ENCODE measurements around the gene MRM1.
A peak's percentile ranks its signal among the peaks of the same experiment; 100 is the strongest.

Gene MRM1

DNA sequence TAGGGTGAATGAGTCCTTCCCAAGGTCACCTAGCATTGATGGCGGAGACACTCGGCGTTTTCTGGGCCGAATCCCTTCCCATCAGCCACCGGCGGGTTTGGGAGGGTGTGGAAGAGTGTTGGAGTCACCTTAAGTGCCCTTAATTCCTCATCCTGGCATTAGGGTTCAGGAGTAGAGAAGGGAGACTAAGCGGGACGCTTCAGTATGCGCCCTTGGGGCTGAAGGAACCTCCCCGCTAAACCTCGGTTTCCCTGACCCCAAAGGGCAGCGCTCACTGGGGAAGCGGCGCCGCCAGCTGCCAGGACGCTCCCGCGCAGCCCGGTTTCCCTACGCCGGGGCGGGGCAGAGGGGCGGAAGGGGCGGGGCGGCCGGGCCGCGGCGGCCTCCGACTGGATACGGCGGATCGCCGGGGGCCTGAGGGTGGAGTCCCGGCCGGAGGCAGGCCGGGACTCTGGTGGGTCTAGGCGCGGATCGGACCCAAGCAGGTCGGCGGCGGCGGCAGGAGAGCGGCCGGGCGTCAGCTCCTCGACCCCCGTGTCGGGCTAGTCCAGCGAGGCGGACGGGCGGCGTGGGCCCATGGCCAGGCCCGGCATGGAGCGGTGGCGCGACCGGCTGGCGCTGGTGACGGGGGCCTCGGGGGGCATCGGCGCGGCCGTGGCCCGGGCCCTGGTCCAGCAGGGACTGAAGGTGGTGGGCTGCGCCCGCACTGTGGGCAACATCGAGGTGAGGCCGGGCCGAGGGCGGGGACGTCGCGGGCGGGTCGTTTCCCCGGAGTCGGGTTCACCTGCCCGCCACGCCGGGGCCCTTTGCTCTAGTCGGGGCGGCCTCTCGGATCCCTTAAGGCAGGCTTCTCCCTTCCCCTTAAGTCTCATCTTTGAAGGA lies 9.7 kb upstream of the MRM1 start, which contains the start of gene DHRS11:
DHRS11 (plus strand) TSS at position 446 of the 882 bp plus-strand sequence; CDS start at position 577, 131 bp downstream.
- Histone ChIP-seq H3K27ac (ENCODE audit: low read depth, low read length) (peak within 1 kb of the TSS; percentile 85), H3K9ac (ENCODE audit: low read length in 5 of 5) (peak within 1 kb of the TSS; percentile 56 to 87 (median 83)), H3K27me3 (ENCODE audit: control insufficient read depth in 5 of 5, insufficient read depth in 4 of 5, low read length in 5 of 5) (no peaks in the 10 kb centered on the region), H3K4me3 (ENCODE audit: low read depth in 1 of 5, low read length in 5 of 5) (peak within 1 kb of the TSS; percentile 66 to 86 (median 78)), H3K9me3 (ENCODE audit: control insufficient read depth in 5 of 5, low read length in 5 of 5) (no peaks in the 10 kb centered on the region), H3K36me3 (ENCODE audit: control insufficient read depth in 5 of 5, insufficient read depth in 5 of 5, low read length in 5 of 5) (peaks cover 16 to 28% (median 22%) of the 10 kb centered on the region in 5 donors), H3K4me1 (ENCODE audit: control insufficient read depth in 5 of 5, insufficient read depth in 5 of 5, low read length in 5 of 5) (peaks cover 6 to 45% (median 32%) of the 10 kb centered on the region in 5 donors)

DNA sequence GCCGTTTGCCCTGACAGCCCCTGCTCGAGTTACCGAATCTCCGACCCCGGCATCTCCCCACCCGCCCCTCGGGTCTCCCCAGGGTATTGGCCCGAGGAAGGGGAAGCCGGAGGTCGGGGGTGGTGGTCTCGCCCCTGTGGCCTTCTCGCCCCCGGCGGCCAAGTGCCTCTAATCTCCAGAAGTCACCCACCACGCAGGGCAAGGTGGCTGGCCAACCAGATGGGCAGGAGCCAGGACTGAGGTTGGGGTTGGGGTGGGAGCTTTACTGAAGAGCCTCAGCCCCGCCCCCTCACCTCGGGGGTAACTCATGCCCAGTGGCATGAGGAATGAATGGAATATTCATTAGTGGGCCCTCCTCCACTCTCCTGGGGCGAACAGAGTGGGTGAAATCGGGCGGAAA lies 9.1 kb upstream of the MRM1 start:
- Histone ChIP-seq H3K4me1 (ENCODE audit: control insufficient read depth in 5 of 5, insufficient read depth in 5 of 5, low read length in 5 of 5) (peaks cover 6 to 45% (median 32%) of the 10 kb centered on the region in 5 donors), H3K36me3 (ENCODE audit: control insufficient read depth in 5 of 5, insufficient read depth in 5 of 5, low read length in 5 of 5) (peaks cover 10 to 22% (median 16%) of the 10 kb centered on the region in 5 donors), H3K27me3 (ENCODE audit: control insufficient read depth in 5 of 5, insufficient read depth in 4 of 5, low read length in 5 of 5) (no peaks in the 10 kb centered on the region), H3K27ac (ENCODE audit: low read depth, low read length) (peak overlapping the region; percentile 85), H3K9me3 (ENCODE audit: control insufficient read depth in 5 of 5, low read length in 5 of 5) (no peaks in the 10 kb centered on the region), H3K4me3 (ENCODE audit: low read depth in 1 of 5, low read length in 5 of 5) (peak overlapping the region; percentile 65 to 86 (median 78)), H3K9ac (ENCODE audit: low read length in 5 of 5) (peak overlapping the region; percentile 56 to 87 (median 83))

DNA sequence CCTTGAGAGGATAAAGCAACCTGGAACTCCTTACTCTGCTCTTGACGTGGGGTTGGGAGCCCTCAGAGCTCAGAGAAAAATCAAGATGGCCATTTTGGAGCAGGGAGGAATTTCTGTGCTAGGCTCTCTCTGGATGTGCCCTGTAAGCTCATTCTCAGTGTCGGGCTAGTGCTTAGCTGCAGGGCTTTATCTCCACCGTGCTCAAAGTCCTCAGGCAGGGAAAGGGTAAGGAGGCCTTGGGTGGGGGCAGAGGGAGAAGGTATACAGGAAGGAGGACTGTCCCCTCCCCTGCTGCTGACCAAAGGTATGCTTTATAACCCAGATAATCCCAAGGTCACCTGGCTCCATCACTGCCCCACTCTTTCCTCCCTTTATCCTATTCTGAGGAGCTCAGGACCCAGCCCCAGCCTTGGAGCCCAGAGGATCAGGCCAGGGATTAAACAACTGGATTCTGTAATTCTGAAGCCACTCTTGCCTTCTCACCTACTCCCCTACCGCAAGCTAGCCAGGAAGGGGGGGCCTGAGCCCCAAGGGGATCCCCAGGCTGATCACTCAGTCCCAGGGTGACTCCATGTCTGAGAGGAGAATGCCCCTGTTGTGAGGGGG lies 8.6 kb upstream of the MRM1 start:
- H3K36me3 ChIP-seq (ENCODE audit: control insufficient read depth in 5 of 5, insufficient read depth in 5 of 5, low read length in 5 of 5): peaks cover 7 to 17% (median 14%) of the 10 kb centered on the region in 5 donors
- H3K4me1 ChIP-seq (ENCODE audit: control insufficient read depth in 5 of 5, insufficient read depth in 5 of 5, low read length in 5 of 5): peaks cover 6 to 45% (median 32%) of the 10 kb centered on the region in 5 donors
- H3K4me3 ChIP-seq (ENCODE audit: low read depth in 1 of 5, low read length in 5 of 5): peak overlapping the region; percentile 65 to 86 (median 78)
- peak overlapping the region; percentile 85 for H3K27ac ChIP-seq (ENCODE audit: low read depth, low read length)
- H3K9me3 ChIP-seq (ENCODE audit: control insufficient read depth in 5 of 5, low read length in 5 of 5): no peaks in the 10 kb centered on the region
- no peaks in the 10 kb centered on the region for H3K27me3 ChIP-seq (ENCODE audit: control insufficient read depth in 5 of 5, insufficient read depth in 4 of 5, low read length in 5 of 5)
- H3K9ac ChIP-seq (ENCODE audit: low read length in 5 of 5): peak overlapping the region; percentile 56 to 87 (median 83)

DNA sequence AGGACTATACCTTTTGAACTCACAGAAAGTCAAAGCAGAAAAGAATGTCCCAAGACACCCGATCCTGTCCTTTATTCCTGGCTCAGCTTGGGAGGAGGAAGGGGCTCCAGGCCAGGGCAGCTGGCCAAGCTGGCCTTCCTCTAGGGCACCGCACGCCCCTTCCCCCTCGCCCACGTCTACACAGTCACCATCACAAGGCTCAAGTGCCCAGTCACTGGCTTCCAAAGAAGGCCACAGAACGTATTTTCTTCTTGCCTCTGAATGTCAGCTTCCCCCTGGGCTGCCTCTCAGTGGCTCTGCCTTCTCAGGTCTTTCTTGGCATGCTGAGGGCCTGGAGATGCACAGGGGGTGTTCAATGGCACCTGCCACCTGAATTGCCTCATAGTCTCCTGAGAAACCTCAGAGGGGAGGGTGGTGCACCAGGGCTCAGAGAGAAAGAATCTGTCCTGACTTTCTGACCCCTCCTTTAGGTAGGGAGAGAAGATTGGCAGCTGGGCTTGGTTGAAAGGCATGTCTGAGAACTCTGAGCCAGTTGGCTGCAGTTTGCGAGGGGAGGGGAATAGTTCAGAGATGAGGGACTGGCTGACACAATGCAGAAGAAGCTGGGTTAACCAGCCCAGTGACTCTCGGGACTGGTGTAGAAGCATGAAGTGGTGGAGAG lies 7.6 kb upstream of the MRM1 start:
- Histone ChIP-seq H3K27me3 (ENCODE audit: control insufficient read depth in 5 of 5, insufficient read depth in 4 of 5, low read length in 5 of 5) (no peaks in the 10 kb centered on the region), H3K27ac (ENCODE audit: low read depth, low read length) (peak overlapping the region; percentile 85), H3K4me1 (ENCODE audit: control insufficient read depth in 5 of 5, insufficient read depth in 5 of 5, low read length in 5 of 5) (peaks cover 6 to 45% (median 32%) of the 10 kb centered on the region in 5 donors), H3K36me3 (ENCODE audit: control insufficient read depth in 5 of 5, insufficient read depth in 5 of 5, low read length in 5 of 5) (peaks cover 4 to 17% (median 12%) of the 10 kb centered on the region in 5 donors), H3K9ac (ENCODE audit: low read length in 5 of 5) (peak overlapping the region in 2 of 5 donors; percentile 33 to 87), H3K4me3 (ENCODE audit: low read depth in 1 of 5, low read length in 5 of 5) (no peak overlapping the region), H3K9me3 (ENCODE audit: control insufficient read depth in 5 of 5, low read length in 5 of 5) (no peaks in the 10 kb centered on the region)

DNA sequence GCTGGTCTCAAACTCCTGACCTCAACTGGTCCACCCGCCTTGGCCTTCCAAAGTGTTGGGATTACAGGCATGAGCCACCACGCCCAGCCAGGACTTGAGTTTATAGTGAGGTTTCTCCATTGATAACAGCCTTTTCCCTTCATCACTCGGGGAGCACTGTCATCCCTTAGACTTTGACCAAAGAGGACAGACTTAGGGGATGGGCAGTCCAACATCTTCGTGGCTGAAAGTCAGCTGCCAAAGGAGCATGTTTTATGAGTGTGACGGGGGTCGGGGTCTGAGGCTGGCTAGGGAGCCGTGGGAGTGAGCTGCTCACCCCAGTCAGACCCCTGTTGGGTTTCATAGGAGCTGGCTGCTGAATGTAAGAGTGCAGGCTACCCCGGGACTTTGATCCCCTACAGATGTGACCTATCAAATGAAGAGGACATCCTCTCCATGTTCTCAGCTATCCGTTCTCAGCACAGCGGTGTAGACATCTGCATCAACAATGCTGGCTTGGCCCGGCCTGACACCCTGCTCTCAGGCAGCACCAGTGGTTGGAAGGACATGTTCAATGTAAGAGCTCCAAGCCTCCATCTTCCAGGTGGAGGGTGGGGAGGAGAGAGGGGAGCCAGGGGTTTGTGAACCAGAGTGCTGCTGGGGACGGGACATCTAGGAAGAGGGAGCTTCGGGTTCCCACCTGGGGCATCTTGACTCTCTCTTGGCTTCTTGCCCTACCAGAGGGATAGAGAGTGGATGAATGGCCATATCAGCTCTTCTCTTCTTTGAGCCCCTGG lies 6.6 kb upstream of the MRM1 start:
- peaks cover 0 to 10% (median 5%) of the 10 kb centered on the region in 5 donors for H3K36me3 ChIP-seq (ENCODE audit: control insufficient read depth in 5 of 5, insufficient read depth in 5 of 5, low read length in 5 of 5)
- H3K9me3 ChIP-seq (ENCODE audit: control insufficient read depth in 5 of 5, low read length in 5 of 5): no peaks in the 10 kb centered on the region
- no peak overlapping the region for H3K27ac ChIP-seq (ENCODE audit: low read depth, low read length)
- H3K9ac ChIP-seq (ENCODE audit: low read length in 5 of 5): no peak overlapping the region
- peaks cover 6 to 43% (median 32%) of the 10 kb centered on the region in 5 donors for H3K4me1 ChIP-seq (ENCODE audit: control insufficient read depth in 5 of 5, insufficient read depth in 5 of 5, low read length in 5 of 5)
- H3K4me3 ChIP-seq (ENCODE audit: low read depth in 1 of 5, low read length in 5 of 5): no peak overlapping the region
- no peaks in the 10 kb centered on the region for H3K27me3 ChIP-seq (ENCODE audit: control insufficient read depth in 5 of 5, insufficient read depth in 4 of 5, low read length in 5 of 5)

DNA sequence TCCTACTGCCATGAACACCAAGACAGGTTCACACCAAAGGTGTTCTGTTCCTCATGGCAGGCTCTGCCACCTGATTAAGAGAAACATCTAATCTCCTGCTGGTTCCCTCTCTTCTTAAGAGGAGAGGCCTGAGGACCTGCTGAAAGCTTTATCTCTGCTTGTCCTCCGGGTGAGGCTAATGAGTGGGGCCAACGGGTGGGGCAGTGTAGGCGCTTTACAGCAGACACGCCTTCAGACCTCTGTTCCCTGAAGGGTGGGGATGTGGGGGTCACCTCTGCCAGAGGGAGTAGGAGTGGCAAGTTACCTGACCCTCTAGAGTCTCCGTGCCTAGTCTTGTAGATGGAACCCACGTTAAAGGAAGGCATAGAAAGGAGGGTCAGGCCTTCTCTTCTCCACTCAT lies 4.2 kb upstream of the MRM1 start:
- no peaks in the 10 kb centered on the region for H3K9me3 ChIP-seq (ENCODE audit: control insufficient read depth in 5 of 5, low read length in 5 of 5)
- peaks cover 9 to 41% (median 33%) of the 10 kb centered on the region in 5 donors for H3K4me1 ChIP-seq (ENCODE audit: control insufficient read depth in 5 of 5, insufficient read depth in 5 of 5, low read length in 5 of 5)
- no peak overlapping the region for H3K4me3 ChIP-seq (ENCODE audit: low read depth in 1 of 5, low read length in 5 of 5)
- H3K36me3 ChIP-seq (ENCODE audit: control insufficient read depth in 5 of 5, insufficient read depth in 5 of 5, low read length in 5 of 5): peaks cover 0 to 7% (median 4%) of the 10 kb centered on the region in 5 donors
- H3K27ac ChIP-seq (ENCODE audit: low read depth, low read length): no peak overlapping the region
- H3K27me3 ChIP-seq (ENCODE audit: control insufficient read depth in 5 of 5, insufficient read depth in 4 of 5, low read length in 5 of 5): no peaks in the 10 kb centered on the region
- H3K9ac ChIP-seq (ENCODE audit: low read length in 5 of 5): no peak overlapping the region

DNA sequence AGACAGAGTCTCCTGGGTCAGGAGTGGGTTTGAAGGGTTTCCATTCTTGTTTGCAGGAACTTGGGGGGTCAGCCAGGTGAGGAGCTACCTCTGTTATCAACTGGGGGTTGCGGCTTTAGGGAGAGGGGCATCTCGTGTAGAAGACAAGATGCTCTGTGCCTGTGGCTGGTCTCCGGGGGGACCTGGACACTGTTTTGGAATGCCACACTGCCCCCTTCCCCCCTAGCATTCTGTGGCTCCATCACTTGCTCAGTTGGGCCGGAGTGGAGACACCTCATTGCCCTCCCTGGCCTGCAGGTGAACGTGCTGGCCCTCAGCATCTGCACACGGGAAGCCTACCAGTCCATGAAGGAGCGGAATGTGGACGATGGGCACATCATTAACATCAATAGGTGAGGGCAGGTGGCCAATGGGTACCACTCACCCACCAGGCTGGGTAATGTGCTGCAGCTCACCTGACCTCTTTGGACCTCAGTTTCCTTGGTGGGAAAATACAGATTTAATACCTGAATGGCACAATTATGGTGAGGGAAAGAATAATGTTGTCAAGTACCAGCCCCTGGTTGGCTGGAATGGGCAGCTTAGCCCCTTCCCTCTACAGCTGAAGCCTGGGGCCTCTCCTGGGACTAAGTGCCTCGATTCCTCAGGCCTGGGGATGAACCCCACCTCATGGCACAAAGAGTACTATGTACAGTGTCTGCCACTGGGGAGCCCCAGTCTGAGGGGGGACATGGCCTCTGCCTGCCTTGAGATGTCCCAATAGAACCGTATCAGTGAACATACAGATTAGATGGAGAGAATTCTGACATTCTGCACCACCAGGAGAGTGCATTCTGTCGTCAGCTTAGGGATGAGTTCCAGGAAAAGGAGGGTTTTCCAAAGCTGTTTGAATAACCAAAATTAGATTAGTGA lies 3.3 kb upstream of the MRM1 start:
- Histone ChIP-seq H3K36me3 (ENCODE audit: control insufficient read depth in 5 of 5, insufficient read depth in 5 of 5, low read length in 5 of 5) (peaks cover 0 to 7% (median 4%) of the 10 kb centered on the region in 5 donors), H3K9me3 (ENCODE audit: control insufficient read depth in 5 of 5, low read length in 5 of 5) (no peaks in the 10 kb centered on the region), H3K4me1 (ENCODE audit: control insufficient read depth in 5 of 5, insufficient read depth in 5 of 5, low read length in 5 of 5) (peaks cover 14 to 39% (median 31%) of the 10 kb centered on the region in 5 donors), H3K27me3 (ENCODE audit: control insufficient read depth in 5 of 5, insufficient read depth in 4 of 5, low read length in 5 of 5) (no peaks in the 10 kb centered on the region), H3K27ac (ENCODE audit: low read depth, low read length) (no peak overlapping the region), H3K9ac (ENCODE audit: low read length in 5 of 5) (no peak overlapping the region), H3K4me3 (ENCODE audit: low read depth in 1 of 5, low read length in 5 of 5) (no peak overlapping the region)

DNA sequence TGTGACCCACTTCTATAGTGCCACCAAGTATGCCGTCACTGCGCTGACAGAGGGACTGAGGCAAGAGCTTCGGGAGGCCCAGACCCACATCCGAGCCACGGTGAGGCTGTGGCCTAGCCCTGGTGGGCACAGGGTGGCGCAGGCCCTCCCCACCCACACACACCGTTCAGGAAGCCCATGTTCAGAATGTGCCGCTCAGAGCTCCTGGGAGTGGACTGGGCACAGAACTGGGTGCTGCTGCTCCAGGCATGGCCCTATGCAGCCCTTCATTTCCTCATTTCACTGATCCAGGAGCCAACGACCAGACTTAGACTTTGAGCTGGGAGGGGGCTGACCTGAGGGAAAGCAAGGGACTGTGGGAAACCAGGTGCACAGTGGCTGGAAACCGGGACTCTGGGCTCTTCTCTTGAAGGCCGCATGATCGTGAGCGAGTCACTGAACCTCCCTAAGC lies 2.4 kb upstream of the MRM1 start:
- no peak overlapping the region for H3K9ac ChIP-seq (ENCODE audit: low read length in 5 of 5)
- H3K4me1 ChIP-seq (ENCODE audit: control insufficient read depth in 5 of 5, insufficient read depth in 5 of 5, low read length in 5 of 5): peaks cover 11 to 31% (median 23%) of the 10 kb centered on the region in 5 donors

More for the DNA sequence above, 2.4 kb upstream of the MRM1 start:
- Histone ChIP-seq H3K4me3 (ENCODE audit: low read depth in 1 of 5, low read length in 5 of 5) (no peak overlapping the region), H3K27ac (ENCODE audit: low read depth, low read length) (no peak overlapping the region), H3K9me3 (ENCODE audit: control insufficient read depth in 5 of 5, low read length in 5 of 5) (no peaks in the 10 kb centered on the region), H3K27me3 (ENCODE audit: control insufficient read depth in 5 of 5, insufficient read depth in 4 of 5, low read length in 5 of 5) (no peaks in the 10 kb centered on the region), H3K36me3 (ENCODE audit: control insufficient read depth in 5 of 5, insufficient read depth in 5 of 5, low read length in 5 of 5) (peaks cover 0 to 7% (median 4%) of the 10 kb centered on the region in 5 donors)
